HG02642 (cell line): ENCODE data around the gene LANCL2.
"Not testable (repeated sequence)": the region's sequence is repeated elsewhere in the genome, so short reads cannot be mapped to it uniquely, and the experiment has no call there.

Source experiments
- ATAC-seq: cut with Tn5 transposase; IDR thresholded peaks from one replicate; pipeline ENCODE4 v1.9.1; 2021; ENCODE audit warnings: mild to moderate bottlenecking; ENCODE audit not compliant: unreplicated experiment, poor library complexity

LANCL2 gene

GRCh38 chr7:55400191-55400590 is 35.1 kb downstream of the LANCL2 start:
- ATAC-seq, result no peak

GRCh38 chr7:55402506-55402905 is 37.4 kb downstream of the LANCL2 start:
- not testable (repeated sequence) for ATAC-seq

DNA sequence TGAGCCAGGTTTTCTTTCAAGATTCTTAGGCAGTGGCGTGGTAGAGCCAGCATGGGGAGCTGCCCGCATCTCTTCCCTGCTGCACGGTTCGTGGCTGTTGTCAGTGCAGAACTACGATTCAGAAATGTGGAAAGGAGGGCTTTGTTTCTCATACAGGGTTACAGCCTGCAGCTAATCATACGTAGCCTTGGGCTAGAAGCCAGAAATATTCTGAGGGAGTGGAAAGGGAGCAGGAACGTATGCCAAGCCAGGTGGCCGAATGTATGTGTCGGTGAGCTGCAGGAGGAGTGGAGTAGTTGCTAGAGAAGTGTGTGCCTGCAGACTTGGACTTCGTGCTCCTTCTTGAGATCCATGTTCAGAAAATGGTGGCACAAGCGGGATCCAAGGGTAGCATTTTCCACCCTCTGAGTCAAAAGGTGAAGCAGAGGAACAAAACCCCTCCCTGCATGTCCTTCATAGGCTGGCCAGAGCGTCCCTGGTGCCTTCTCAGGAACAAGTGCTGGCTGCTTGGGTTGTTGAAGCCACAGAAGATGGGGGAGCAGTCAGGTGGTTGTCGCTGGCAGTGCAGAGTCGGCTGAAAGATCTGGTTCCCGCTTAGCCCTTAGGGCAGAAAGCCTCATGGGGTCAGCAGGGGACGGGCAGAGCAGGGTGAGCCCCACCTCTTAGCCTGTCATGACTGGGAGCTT is 40.9 kb downstream of the LANCL2 start:
- ATAC-seq, result no peak

DNA sequence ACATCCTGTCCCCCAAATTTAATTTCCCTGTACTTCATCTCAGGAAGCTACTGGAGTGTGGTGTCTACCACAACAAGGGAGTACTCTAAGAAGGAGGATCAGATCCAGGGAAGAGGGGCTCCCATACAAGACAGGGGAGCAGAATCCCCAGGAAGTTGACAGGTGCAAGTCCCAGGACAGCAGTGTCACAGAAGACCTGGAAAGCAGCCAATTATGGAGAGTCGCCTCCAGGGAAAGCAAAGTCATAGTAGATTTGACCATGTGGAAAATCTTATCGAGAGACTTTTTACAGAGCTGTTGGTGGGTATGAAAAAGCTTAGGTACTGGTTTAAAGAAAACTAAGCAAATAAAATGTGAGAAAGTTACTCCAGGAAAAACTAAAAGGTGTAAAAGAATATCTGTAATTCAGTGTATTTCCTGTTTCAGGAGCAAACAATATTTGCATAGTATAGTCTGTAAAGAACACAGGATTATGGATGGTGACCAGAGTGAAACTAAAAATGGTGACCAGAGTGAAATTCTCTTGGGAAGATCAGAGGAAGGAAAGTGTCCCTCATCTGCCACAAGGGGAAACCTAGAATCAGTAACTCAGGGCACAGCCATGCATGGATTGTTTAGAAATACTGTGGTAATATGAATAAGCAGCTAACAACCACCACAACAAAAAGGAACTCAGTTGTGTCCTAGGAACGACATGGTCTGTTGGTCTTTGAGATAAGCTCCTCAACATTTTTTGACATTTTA is 44.5 kb downstream of the LANCL2 start:
- ATAC-seq, result peak; percentile 49

DNA sequence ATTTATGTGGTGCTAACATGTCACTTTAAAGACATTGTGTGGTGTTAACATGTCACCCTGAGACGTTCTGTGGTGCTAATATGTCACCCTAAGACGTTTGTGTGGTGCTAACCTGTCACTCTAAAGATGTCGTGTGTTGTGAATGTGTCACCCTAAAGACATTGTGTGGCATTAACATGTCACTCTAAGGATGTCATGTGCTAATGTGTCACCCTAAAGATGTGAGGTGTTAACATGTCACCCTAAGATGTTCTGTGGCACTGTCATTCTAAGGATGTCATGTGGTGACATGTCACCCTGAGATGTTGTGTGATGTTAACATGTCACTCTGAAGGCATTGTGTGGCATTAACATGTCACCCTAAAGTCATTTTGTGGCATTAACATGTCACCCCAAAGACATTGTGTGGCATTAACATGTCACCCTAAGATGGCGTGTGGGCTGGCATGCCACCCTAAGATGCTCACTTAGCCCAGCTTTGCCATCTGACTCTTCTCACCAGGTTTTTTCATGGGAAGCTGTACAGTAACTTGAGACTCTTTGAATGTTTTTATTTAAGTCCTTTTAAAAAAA is 45.6 kb downstream of the LANCL2 start:
- no peak for ATAC-seq

DNA sequence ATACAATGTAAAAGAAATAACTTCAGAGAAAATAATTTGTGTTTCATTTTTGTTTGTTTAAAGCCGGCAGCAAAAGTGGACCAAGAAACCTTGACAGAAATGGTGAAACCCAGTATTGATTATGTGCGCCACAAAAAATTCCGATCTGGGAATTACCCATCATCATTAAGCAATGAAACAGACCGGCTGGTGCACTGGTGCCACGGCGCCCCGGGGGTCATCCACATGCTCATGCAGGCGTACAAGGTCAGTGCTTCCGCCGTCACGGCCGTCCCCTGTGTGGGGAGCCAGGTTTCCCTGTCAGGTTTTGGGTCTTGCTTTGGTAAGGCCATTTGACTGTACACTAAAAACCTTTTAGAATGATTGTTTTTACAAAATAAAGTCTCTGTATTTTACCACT is 46.7 kb downstream of the LANCL2 start:
- ATAC-seq, result no peak

GRCh38 chr7:55413442-55413841 is 48.3 kb downstream of the LANCL2 start:
- no peak for ATAC-seq

DNA sequence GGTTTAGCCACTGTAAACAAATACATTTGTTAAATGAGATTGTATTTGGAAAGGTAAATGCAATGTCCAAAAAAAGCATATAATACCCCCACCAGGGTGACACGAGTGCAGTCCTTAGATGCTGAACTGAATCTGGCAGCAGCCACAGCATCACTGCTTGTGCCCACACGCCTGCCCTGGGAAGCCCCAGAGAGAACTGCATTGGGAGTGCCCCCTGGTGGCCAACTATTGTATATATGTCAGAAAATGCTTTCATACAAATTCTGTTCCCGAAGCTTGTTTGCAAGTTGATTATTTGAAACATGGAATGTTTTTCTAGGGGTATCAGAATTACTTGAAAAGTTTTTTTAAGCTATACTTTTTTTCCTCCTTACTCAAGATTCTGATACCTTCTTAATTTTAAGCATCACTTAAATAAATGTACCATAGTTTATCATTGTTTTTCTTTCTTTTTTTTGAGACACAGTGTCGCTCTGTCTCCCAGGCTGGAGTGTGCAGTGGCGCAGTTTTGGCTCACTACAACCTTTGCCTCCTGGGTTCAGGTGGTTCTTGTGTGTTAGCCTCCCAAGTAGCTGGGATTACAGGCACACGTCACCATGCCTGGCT is 50.1 kb downstream of the LANCL2 start:
- peak; percentile 90 for ATAC-seq

DNA sequence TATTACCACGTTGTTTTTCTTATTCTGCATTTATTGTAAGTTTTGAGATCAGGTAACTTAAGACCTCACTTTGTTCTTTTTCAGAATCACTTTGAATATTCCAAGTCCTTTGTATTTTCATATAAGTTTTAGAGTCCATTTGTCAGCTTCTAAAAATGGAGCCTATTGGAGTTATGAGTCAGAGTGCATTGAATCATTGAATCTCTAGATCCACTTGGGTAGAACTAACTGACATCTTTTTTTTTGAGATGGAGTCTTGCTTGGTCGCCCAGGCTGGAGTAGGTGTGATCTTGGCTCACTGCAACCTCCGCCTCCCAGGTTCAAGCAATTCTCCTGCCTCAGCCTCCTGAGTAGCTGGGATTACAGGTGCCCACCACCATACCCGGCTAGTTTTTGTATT is 52.3 kb downstream of the LANCL2 start:
- not testable (repeated sequence) for ATAC-seq

- no peak for ATAC-seq
Measured at GRCh38 chr7:55420530-55420929, 55.4 kb downstream of the LANCL2 start.

- no peak for ATAC-seq
Measured at GRCh38 chr7:55423277-55423711, 58.2 kb downstream of the LANCL2 start.

DNA sequence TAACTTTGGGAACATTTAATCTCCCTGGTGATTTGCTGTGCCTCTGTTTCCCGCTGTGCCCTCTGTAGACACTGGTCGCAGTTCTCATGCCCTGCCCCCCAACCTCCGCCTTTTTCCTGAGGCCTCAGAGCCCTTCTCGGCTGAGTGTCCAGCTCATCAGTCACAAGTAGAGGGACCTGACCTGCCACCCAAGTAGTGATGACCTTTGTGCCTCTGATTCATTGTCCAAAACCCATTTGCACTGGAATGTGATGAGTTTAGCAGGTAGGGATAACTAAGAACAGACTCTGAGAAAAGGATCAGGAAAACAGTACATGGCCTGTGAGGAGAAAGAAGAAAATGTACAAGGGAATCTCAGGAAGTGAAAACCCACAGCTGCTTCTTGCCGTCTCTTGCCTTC is 58.8 kb downstream of the LANCL2 start:
- no peak for ATAC-seq

GRCh38 chr7:55425141-55425752 is 60.1 kb downstream of the LANCL2 start:
- no peak for ATAC-seq

DNA sequence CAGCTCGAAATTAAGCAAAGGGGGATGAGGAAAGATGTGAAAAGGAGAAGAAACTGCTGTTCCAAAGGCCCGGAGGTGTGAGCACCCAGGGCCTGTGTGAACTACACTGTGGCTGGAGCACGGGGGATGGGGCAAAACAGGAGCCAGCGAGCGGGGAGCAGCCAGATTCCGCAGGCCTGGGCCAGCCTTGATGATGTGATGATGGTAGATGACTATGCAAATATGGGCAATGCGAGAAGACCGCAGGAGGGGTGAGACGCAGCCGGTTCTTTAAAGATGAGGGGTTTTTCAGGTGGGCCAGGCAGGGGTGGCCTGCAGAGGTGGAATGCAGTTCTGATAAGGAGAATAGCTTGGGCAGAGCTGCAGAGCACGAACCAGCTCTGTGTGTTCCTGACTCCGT is 61.5 kb downstream of the LANCL2 start:
- no peak for ATAC-seq

- ATAC-seq, result no peak
Measured at GRCh38 chr7:55427342-55427741, 62.2 kb downstream of the LANCL2 start.

DNA sequence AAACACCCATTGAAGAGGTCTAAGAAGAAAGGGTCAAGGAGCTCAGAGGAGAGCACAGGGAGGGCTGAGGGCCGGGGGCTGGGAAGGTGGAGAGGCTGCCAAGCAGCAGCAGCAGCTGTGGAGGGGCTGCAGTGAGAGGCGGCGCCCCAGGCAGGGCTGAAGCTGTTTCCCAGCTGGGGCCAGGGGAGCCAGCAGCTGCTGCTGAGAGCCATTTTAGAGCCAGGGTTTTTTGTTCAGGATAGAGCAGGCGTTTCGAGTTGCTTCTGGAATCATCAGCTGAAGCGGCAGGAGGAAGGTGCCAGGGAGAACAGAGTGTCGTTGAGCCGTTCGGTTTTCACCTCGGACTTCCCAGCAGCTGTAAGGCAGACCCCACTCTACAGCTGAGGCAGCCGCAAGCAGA is 62.7 kb downstream of the LANCL2 start:
- no peak for ATAC-seq

DNA sequence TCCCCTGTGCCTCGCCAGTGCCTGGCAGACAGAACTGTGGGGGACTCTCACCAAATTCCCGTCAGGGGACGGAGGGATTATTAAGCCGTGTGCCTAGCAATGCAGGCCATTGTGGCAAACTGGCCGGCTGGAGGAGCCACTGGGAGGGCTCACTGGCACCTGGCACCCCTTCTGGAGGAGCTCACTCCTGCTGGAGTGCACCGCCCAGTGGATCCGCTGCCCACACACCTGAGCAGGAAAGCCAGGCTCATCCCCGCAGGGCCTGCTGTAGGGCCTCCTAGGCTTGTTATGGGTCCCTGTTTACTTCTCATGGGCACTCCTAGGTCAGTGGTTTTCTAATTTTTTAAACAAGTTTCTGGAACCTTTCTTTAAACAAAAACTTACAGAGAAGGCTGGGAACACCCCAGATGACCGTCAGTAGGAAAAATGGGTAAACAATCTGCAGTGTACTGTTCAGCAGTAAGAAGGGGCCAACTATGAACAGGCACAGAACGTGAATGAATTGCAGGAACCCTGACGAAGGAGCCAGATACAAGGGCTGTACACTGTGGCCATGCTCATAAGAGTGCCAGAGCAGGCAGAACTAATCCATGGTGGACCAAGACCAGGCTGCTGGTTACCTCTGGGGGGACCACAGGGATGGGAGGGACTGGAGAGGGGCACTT is 64.8 kb downstream of the LANCL2 start:
- ATAC-seq, result no peak

GRCh38 chr7:55431898-55432297 is 66.8 kb downstream of the LANCL2 start:
- ATAC-seq, result no peak

DNA sequence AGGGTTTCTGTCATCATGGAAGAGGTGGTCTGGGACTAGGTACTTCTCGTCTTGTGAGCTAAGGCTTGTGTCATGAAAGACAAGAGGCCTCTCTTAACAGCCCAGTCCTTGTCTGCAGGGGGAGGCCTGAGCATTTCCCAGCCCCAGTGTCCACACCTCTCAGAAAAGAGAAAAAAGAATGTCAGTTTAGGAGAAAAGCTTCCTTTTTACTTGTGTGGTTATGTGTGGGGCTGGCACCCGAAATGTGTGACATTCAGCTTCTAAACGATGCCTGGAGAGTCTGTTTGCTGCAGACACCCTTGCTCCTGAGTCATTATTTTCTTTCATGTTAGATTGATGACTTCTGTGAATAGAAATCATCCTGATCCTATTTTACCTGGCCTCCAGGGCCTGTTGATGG is 67.4 kb downstream of the LANCL2 start:
- ATAC-seq, result no peak
